ENCODE data around the gene MTOR.
"Not testable (repeated sequence)": the region's sequence is repeated elsewhere in the genome, so short reads cannot be mapped to it uniquely, and the experiment has no call there.

Gene MTOR

GRCh38 chr1:11080931-11081330 lies 181.4 kb downstream of the MTOR start:
- H3K27ac ChIP-seq = no peak overlapping the region
- ChIA-PET CTCF (interaction anchor here (0.6 to 0.8 kb wide), 2 partner anchors 70 to 280 kb away, joined by 4 read pairs; no protein-coding TSS in a partner anchor), POLR2A (ENCODE audit: low non-redundant PET) (no interaction called here)
- no peak for TF ChIP-seq CTCF (conservative IDR thresholded peaks at IDR 0.05; ENCODE audit: low read depth)
- no peak for DNase-seq (ENCODE audit: low spot score)

GRCh38 chr1:11078631-11079030 lies 183.7 kb downstream of the MTOR start:
- TF ChIP-seq CTCF (conservative IDR thresholded peaks at IDR 0.05; ENCODE audit: low read depth) = no peak
- POLR2A ChIA-PET (ENCODE audit: low non-redundant PET) = no interaction called here

GRCh38 chr1:11073398-11073797 lies 189.0 kb downstream of the MTOR start:
- POLR2A ChIA-PET (ENCODE audit: low non-redundant PET); H3K27ac ChIP-seq; DNase-seq (ENCODE audit: low spot score): not testable (repeated sequence)
- CTCF ChIA-PET = interaction anchor here (1.2 kb wide), 1 partner anchor 25 kb away, joined by 3 read pairs; no protein-coding TSS in a partner anchor

More at GRCh38 chr1:11078631-11079030, 183.7 kb downstream of the MTOR start:
- CTCF ChIA-PET = interaction anchor here (0.6 to 1.0 kb wide), 3 partner anchors 11 to 481 kb away, joined by 3 read pairs; no protein-coding TSS in a partner anchor
- no peak for DNase-seq (ENCODE audit: low spot score)
- H3K27ac ChIP-seq = no peak overlapping the region

- CTCF ChIA-PET = interaction anchor here (0.7 to 1.2 kb wide), 2 partner anchors 26 to 37 kb away, joined by 3 to 5 read pairs; no protein-coding TSS in a partner anchor
- POLR2A ChIA-PET (ENCODE audit: low non-redundant PET) = no interaction called here
- TF ChIP-seq CTCF (conservative IDR thresholded peaks at IDR 0.05; ENCODE audit: low read depth) = no peak
- DNase-seq (ENCODE audit: low spot score) = no peak
- H3K27ac ChIP-seq = no peak overlapping the region
Observed at GRCh38 chr1:11072216-11072917, 190.0 kb downstream of the MTOR start.

GRCh38 chr1:11071463-11072215 lies 190.7 kb downstream of the MTOR start:
- H3K27ac ChIP-seq = peak overlapping the region; percentile 5
- no peak for DNase-seq (ENCODE audit: low spot score)
- TF ChIP-seq CTCF (conservative IDR thresholded peaks at IDR 0.05; ENCODE audit: low read depth) = no peak
- CTCF ChIA-PET = interaction anchor here (0.7 kb wide), 1 partner anchor 36 kb away, joined by 5 read pairs; no protein-coding TSS in a partner anchor
- POLR2A ChIA-PET (ENCODE audit: low non-redundant PET) = no interaction called here

- no peak for DNase-seq (ENCODE audit: low spot score)
- no peak for TF ChIP-seq CTCF (conservative IDR thresholded peaks at IDR 0.05; ENCODE audit: low read depth)
- ChIA-PET CTCF (interaction anchor here (0.6 kb wide), 2 partner anchors 32 to 572 kb away, joined by 4 read pairs; no protein-coding TSS in a partner anchor), POLR2A (ENCODE audit: low non-redundant PET) (no interaction called here)
- H3K27ac ChIP-seq = peak overlapping the region; percentile 5; the same call in 1 of the 2 replicates
Observed at GRCh38 chr1:11070876-11071275, 191.5 kb downstream of the MTOR start.

Data from RWPE1 (cell line).